HG03571 (cell line): Measurements from ENCODE around the gene TMEM205.
"Not testable (repeated sequence)": the region's sequence is repeated elsewhere in the genome, so short reads cannot be mapped to it uniquely, and the experiment has no call there.

Source experiments
- ATAC-seq: cut with Tn5 transposase; IDR thresholded peaks from one replicate; pipeline ENCODE4 v1.9.1; 2021; ENCODE audit not compliant: unreplicated experiment

The TMEM205 gene

DNA sequence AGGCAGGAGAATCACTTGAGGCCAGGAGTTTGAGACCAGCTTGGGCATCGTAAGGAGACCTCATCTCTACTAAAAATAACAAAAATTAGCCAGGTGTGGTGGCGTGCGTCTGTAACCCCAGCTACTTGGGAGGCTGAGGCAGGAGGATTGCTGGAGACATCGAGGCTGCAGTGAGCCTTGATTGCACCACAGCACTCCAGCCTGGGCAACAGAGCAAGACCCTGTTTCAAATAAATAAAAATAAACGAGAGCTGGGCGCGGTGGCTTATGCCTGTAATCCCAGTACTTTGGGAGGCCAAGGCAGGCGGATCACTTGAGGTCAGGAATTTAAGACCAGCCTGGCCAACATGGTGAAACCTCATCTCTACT, 6.0 kb downstream of the TMEM205 start:
- not testable (repeated sequence) for ATAC-seq

DNA sequence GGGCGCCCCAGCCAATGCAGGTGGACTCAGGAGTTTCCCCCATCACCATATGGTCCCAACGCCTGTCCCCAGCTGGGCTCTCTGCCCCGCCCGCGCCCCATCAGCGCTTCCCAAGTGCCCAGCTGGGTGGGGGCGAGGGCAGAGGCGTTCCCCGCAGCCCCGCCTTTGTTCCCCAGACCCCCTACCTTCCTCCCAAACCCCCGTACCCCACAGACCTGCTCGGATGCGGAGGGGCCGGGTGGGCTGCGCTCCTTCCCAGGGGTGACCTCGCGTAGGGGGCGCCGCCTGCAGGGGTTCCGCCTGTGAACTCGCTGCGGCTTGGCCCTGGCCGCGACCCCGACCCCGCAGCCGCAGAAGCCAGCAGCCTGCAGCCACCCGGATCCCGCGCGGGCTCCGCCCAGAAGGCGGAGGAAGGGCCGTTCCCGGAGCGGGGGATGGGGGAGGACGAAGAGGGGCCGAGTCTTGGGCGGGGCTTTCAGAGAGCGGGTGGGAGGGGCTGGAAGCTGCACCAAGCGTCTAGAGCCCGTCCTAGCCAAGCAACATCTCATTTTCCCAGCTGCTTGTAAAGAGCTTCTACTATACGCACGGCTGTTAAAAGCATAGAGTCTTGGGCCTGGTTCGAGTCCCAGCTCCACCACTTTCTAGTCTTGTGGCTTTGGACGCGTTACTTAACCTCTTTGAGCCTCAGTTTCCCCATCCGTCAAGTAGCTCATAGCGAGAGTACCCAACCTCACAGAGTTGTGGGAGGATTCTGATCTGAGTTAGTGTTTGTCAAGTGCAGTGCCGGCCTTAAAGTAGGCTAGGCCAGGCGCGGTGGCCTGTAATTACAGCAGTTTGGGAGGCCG, 6.6 kb downstream of the TMEM205 start, which contains the start of gene RAB3D:
Gene RAB3D (minus strand): TSS at position 404 of the 845 bp plus-strand sequence. CDS start 2,258 bp downstream, outside the sequence.
- peak; percentile 55 for ATAC-seq

GRCh38 chr19:11338569-11339253, 7.4 kb downstream of the TMEM205 start:
- no peak for ATAC-seq

DNA sequence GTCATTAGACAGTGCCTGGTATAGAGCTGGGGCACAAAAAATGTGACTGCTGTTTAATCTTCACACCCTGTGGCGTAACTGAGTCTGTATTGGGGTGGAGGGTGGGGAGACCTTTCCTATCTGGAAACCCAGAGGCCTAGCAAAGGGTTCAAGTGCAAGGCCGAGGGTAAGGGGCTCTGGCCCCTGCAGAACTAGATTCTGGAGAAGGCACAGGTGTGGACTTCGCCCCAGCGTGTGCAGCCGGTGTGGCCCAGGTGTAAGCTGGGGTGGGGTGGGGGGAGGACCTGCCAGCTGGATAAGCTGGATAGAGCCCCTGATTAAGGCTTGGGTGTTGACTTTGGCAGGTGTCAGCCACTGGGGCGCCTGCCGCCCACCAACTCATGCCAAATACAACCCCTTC, 7.9 kb downstream of the TMEM205 start:
- no peak for ATAC-seq

- no peak for ATAC-seq
Observed at GRCh38 chr19:11337080-11337479, 9.0 kb downstream of the TMEM205 start.

DNA sequence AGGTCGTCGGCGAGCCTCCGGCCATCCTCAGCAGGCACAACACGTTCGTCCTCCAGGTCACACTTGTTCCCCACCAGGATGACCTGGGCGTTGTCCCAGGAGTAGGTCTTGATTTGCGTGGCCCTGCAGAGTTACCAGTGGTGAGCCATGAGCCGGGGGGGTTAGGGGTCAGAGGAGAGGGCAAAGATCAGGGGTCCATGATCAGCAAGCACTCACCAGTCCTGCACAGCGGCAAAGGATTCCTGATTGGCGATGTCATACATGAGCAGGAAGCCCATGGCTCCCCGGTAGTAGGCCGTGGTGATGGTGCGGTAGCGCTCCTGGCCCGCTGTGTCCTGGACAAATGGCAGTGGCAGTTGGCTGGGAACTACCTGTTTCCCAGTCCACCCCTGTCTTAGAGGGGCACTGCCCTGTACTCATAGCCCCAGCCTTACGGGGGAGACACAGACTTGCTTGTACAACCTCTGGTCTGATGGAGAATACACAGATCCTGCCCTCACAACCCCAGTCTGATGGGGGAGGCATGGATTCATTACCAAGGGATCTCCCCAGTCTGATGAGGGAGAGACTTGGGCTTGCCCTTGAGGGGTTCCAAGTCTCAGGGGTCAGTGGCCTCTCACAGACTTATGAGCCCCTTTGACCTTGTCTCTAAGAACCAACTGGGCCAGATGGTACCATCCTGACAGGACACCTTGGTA, 10.5 kb downstream of the TMEM205 start:
- ATAC-seq = no peak

DNA sequence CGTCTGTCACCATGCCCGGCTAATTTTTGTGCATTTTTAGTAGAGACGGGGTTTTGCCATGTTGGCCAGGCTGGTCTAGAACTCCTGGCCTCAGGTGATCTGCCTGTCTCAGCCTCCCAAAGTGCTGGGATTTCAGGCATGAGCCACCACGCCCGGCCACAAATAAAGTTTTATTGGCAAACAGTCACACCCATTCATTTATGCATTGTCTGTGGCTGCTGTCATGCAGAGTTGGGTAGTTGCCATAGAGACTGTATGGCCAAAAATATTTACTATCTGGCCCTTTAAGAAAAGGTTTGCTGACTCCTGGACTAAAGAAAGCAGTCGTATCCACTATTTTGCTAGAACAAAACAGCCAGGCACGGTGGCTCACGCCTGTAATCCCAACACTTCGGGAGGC, 12.2 kb downstream of the TMEM205 start:
- not testable (repeated sequence) for ATAC-seq

- no peak for ATAC-seq
Observed at GRCh38 chr19:11332822-11333221, 13.2 kb downstream of the TMEM205 start.

DNA sequence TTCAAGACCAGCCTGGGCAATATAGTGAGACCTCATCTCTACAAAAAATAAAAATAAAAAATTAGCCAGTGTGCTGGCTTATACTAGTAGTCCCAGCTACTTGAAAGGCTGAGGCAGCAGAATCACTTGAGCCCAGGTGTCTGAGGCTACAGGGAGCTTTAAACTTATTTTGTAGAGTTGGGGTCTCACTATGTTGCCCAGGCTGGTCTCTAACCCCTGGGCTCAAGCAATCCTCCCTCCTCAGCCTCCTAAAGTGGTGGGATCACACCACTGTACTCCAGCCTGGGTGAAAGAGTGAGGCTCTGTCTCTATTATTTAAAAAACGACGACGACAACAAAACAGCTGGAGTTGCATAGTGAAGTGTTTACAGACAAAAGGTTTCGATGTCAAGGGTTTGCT, 14.6 kb downstream of the TMEM205 start:
- no peak for ATAC-seq

GRCh38 chr19:11330127-11330526, 15.9 kb downstream of the TMEM205 start:
- ATAC-seq = no peak

- no peak for ATAC-seq
Observed at GRCh38 chr19:11325544-11325943, 20.5 kb downstream of the TMEM205 start.

DNA sequence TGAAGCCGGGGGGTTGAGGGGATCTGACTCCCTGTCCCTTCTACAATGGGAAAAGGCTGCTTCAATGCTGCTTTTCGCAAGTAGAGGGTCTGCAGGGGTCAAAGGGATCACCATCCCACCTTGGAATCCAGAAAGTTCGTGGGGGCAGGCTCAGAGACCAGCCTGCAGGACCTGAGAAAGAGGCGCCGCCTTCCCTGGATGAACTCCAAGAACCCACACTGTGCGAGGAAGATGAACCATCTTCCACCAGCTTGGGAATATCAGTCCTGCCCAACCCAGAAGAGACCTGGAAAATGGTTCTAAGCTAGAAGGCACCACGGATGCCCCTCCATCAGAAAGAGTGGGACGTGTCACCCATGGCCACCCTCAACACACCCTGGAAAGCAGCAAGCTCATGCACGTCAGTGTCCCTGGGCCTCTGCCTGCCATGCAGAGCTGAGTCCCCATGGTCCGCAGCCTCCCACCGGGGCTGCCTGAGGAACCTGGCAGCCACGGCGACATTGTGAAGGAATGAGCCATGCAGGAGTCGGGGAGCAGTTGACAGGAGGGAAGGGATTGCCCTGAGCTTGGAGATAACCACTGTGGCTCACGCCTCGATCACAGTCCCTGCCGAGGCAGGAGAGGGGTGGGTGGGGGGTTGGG, 21.2 kb downstream of the TMEM205 start:
- ATAC-seq = no peak

GRCh38 chr19:11324079-11324661, 21.9 kb downstream of the TMEM205 start:
- ATAC-seq = no peak

DNA sequence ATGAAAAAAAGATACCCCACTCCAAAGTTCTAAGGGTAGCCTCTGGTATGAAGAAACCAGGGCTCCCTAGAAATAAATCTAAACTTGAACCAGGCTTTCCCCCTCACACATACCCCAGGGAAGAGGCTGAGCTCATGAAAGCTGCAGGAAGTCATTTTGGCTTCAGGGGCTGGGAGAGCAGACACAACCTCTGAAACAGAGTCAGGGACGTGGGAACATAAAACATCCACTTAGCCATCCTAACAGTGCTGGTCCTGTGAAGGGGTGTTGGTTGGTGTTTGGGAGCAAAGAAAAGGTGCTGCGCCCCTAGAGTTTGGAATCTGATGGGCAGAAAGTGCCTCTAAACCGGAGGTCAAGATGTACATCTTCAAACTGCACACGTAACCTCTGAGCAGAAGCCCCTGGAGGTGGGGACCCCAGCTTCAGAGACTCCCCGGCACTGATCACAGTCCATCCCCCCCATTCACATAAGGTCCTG, 22.4 kb downstream of the TMEM205 start:
- ATAC-seq = no peak

DNA sequence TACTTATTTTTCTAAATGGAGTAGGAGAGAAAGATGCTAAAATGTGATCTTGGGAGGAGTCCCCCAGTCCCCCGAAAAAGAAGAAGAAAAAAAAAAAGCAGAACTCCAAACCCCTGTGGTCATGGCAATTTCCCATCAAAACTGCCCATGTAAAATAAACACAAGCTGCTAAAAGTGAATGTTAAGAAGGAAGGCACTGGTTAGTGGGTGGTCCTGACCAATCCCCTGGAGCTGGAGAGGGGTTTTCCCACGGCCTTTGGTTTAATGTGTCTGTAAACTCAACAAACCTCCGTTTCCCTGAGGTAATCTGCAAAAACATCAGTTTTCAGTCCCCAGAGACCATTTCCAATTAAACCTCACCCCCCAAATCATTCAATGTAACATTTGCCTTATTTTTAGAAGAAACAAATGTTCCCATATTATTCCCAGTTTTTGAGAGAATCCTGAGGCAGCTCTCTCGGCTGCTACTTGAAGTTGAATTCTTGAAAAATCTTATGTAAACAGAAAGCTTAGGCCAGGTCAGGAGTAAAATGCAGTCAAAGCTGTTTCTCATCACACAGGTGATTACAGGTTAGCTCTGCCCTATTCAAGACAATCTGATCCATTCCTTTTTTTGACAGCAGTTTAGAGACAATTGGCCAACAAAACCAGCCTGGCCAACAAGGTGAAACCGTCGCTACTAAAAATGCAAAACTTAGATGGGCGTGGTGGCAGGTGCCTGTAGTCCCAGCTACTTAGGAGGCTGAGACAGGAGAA, 23.6 kb downstream of the TMEM205 start:
- no peak for ATAC-seq

- no peak for ATAC-seq
Observed at GRCh38 chr19:11321191-11322126, 24.6 kb downstream of the TMEM205 start.

DNA sequence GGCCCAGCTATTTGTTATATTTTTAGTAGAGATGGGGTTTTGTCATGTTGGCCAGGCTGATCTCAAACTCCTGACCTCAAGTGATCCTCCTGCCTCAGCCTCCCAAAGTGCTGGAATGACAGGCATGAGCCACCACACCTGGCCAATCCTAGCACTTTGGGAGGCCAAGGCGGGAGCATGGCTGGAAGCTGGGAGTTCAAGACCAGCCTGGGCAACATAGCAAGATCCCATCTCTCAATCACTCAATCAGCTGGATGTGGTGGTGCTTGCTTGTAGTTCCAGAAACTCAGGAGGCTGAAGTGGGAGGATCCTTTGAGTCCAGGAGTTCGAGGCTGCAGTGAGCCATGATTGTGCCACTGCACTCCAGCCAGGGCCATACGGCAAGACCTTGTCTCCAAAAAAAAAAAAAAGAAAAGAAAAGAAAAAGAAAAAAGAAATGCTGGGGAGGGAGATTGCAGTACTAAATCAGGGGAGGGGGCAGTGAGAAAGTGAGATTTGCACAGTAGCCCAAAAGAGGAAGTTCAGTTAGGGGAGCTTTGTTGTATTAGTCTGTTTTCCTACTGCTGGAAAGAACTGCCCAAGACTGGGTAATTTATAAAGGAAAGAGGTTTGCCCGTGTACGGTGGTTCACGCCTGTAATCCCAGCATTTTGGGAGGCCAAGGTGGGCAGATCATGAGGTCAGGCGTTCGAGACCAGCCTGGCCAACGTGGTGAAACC, 25.6 kb downstream of the TMEM205 start:
- not testable (repeated sequence) for ATAC-seq

GRCh38 chr19:11306337-11306736, 39.7 kb downstream of the TMEM205 start:
- no peak for ATAC-seq
